IPS-15b (cell line): ENCODE data around the gene ATP11A.

Experiments used
- H3K27me3 ChIP-seq: one replicate; pipeline ENCODE4 v1.6.1; 2013; ENCODE audit warnings: low read length; ENCODE audit not compliant: control insufficient read depth, insufficient read depth
- H3K36me3 ChIP-seq: one replicate; pipeline ENCODE4 v1.6.1; 2013; ENCODE audit warnings: low read length; ENCODE audit not compliant: control insufficient read depth, insufficient read depth
- H3K4me1 ChIP-seq: one replicate; pipeline ENCODE4 v1.6.1; 2013; ENCODE audit warnings: mild to moderate bottlenecking, low read length; ENCODE audit not compliant: control insufficient read depth, insufficient read depth
- H3K4me3 ChIP-seq: one replicate; pipeline ENCODE4 v1.5.1; 2013; ENCODE audit warnings: low read depth, low read length
- H3K9ac ChIP-seq: one replicate; pipeline ENCODE4 v1.6.1; 2013; ENCODE audit warnings: low read depth, mild to moderate bottlenecking, low read length
- H3K9me3 ChIP-seq: one replicate; pipeline ENCODE4 v1.6.1; 2013; ENCODE audit warnings: mild to moderate bottlenecking, low read length; ENCODE audit not compliant: control insufficient read depth, insufficient read depth

The ATP11A gene

DNA sequence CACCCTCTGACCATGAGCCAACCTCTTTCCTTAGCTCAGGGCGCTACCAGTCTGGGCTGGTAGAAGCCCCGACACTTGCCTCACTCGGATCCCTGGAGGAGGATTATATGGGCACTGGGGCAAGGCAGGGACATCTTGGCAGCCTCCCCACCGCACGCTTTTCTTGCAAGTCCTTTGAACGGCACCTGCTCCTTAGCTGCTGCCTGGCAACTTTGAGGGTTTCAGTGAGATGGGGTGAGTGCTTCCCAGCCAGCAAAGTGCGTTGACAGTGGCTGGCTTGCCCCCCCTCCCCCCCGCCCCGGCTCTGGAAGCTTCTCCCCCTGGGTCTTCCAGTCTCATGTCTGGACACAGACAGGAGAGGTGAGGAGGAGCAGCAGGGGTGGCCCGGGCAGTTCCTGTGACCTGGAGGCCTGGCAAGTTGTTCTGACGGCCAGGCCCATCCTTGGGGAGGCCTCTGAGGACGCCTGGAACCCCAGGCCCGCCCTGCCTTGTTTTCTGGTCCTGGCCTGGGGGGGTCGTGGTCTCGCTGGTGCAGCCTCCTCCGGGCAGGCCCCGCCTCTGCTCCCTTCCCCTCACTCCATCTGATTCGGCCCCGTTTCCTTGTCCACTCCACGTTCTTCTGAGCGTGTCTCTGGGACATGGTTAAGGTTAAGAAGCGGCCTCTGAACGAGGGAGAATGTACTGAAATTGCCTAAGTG lies 75.2 kb downstream of the ATP11A start:
- H3K9me3 ChIP-seq = no peaks in the 10 kb centered on the region
- H3K4me1 ChIP-seq = peaks cover 2% of the 10 kb centered on the region
- H3K9ac ChIP-seq = no peak overlapping the region

DNA sequence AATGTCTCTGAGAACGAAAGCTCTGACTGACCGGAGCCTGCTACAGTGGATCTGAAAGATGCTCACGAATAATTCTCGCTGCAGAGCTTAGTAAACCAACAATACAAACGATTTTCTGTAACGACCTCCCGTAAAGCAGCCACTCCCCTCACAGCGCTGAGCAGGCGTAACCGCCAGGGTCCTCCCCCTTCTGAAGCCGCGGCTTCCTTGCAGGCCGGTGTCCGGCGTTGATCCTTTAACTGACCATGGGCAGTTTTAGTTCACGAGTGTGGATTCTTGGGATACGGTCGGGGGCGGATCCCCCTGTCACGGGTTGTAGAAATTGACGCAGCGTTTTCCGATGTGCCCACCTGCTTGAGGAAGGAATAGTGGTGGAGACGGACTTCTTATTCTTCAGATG lies 75.9 kb downstream of the ATP11A start:
- Histone ChIP-seq H3K27me3 (no peaks in the 10 kb centered on the region), H3K36me3 (no peaks in the 10 kb centered on the region), H3K4me1 (peaks cover 2% of the 10 kb centered on the region), H3K9me3 (no peaks in the 10 kb centered on the region), H3K4me3 (no peak overlapping the region), H3K9ac (no peak overlapping the region)

More for the DNA sequence above, 75.2 kb downstream of the ATP11A start:
- Histone ChIP-seq H3K36me3 (no peaks in the 10 kb centered on the region), H3K4me3 (no peak overlapping the region), H3K27me3 (no peaks in the 10 kb centered on the region)

DNA sequence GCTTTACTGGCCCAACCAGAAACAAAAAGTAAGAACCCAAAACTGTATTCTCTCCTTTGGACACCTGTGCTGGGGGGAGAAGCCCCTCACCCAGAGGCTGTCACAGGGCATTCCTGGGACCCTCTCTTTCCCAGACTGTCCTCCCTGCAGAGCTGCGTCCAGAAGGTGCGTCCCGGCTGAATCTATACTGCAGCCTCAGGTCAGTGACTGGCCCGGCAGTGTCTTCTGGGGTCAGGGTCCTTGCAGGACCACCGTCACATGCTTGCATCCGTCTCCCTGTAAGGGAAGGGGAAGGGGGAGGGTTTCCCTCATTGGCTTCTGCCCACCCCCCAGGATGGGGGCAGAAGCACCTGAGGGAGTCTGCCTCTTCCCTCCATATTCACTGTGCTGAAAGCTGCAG lies 76.5 kb downstream of the ATP11A start:
- Histone ChIP-seq H3K4me1 (peaks cover 2% of the 10 kb centered on the region), H3K27me3 (no peaks in the 10 kb centered on the region), H3K4me3 (no peak overlapping the region), H3K9me3 (no peaks in the 10 kb centered on the region), H3K9ac (no peak overlapping the region), H3K36me3 (no peaks in the 10 kb centered on the region)

DNA sequence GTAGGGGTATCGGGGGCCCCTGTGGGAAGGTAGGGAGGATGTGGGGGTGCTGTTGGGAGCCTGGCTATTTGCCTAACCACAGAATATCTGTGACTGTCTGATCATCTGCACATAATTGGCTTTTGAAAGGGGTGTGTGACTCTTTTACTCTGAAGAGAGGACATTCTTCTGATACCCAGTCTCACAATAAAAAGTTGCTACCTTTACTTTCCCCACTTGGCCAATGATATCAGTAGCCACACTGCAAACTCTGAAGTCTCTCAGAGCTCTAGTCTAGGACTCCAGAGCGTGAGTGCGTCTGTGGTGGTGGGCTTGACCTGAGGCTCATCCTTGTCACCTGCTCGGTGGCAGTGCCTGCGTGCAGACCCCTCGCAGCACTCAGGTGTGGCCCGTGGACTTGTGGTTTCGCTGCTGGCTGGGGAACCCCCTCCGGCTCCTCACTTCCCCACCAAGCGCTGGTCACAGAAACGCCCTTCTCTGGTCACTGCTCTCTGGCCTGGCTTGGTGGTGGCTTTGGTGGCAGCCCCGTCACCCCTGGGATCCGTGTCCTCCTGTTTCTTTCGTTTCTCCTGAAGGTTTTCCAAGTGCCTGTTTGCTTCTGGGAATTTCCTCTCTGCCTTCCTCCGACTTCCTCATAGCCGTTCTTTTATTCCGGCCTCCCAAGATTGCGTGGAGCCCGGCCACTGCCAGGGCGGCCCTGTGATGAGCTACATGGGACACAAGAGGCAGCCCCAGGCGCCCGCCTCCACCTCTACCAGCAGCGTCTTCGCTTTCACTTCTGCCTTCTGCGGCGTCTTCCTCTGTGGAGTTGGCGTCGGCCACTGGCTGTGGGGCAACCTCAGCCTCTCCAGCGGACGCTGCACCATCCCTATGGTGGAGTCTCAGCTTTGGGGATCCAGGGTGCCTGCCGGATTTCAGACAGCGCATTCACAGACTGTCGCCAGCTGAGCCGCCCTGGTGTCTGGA lies 78.0 kb downstream of the ATP11A start:
- no peaks in the 10 kb centered on the region for H3K9me3 ChIP-seq
- H3K9ac ChIP-seq = no peak overlapping the region
- H3K4me1 ChIP-seq = peaks cover 2% of the 10 kb centered on the region
- no peaks in the 10 kb centered on the region for H3K27me3 ChIP-seq
- no peaks in the 10 kb centered on the region for H3K36me3 ChIP-seq
- no peak overlapping the region for H3K4me3 ChIP-seq

DNA sequence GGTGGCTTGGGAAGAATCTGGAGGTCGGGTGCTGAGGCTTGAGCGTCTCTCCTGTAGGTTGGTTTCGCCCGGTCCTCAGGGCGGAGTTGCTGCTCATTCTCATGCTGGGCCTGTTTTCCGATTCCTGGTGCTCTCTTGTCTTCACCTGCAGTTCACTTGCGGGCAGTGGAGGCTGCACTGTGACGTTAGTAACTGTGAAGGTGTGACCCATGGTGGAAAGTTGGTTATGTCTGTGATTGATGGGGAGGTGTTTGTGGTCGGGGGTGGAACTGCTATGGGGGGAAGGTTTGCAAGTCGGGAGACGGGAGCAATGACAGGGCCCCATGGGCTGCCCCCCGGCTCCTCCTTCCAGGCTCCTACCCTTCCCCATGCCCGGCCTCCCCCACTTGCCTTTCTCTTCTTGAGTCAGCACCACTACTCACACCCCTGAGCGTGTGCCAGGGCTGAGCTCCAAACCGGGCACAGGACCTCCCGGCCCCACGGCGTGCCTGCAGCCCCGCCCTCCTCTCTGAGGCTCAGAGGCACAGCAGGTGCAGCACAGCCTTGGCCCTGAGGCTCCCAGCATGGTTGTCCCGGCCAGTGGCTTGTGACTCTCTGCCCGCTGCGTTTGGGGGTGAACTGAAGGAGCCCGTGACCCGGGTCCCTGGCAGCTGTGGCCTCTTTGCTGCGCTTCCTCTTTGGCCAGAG lies 79.1 kb downstream of the ATP11A start:
- Histone ChIP-seq H3K27me3 (no peaks in the 10 kb centered on the region), H3K36me3 (no peaks in the 10 kb centered on the region), H3K9me3 (no peaks in the 10 kb centered on the region), H3K4me1 (peaks cover 2% of the 10 kb centered on the region), H3K9ac (no peak overlapping the region), H3K4me3 (no peak overlapping the region)

DNA sequence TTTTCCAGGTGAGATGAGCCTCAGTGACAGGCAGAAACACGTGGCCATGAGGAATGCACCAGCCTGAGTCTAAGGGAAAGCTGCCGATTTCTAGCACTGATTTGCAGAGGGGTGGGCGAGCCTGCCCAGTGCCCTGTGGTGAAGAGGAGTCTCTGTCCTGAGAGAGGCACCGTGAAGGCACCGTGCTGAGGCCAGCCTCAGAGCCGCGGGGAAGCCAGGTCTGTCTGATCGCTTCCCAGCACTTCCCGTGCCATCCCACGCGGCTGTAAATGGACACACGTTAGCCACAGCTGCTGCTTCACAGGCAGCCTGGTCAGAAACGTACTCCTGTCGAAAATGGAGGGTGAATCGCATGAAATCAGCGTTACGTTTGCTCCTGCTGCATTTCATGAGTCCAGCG lies 79.8 kb downstream of the ATP11A start:
- Histone ChIP-seq H3K9ac (no peak overlapping the region), H3K4me3 (no peak overlapping the region), H3K9me3 (no peaks in the 10 kb centered on the region), H3K27me3 (no peaks in the 10 kb centered on the region), H3K36me3 (no peaks in the 10 kb centered on the region), H3K4me1 (peaks cover 2% of the 10 kb centered on the region)

DNA sequence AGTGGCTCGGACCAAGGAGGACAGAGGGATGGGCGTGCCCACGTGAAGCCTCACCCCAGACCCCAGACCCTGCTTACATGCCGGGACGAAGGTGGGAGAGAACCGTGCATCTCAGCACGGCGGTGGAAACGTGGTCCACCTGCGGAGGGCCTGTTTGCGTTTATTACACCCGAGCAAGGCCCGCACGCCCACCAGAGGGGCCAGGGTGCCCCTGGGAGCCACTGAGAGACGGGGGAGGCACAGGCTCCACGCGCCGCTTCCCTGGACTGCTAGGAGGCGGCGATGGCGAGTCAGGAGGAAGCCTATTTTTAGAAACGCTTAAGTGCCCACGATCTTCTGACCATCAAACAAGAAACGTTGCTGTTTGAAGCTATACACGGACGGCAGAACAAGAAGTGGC lies 80.7 kb downstream of the ATP11A start:
- peaks cover 2% of the 10 kb centered on the region for H3K4me1 ChIP-seq
- H3K9me3 ChIP-seq = no peaks in the 10 kb centered on the region
- no peak overlapping the region for H3K4me3 ChIP-seq
- no peaks in the 10 kb centered on the region for H3K27me3 ChIP-seq
- H3K36me3 ChIP-seq = no peaks in the 10 kb centered on the region
- no peak overlapping the region for H3K9ac ChIP-seq

DNA sequence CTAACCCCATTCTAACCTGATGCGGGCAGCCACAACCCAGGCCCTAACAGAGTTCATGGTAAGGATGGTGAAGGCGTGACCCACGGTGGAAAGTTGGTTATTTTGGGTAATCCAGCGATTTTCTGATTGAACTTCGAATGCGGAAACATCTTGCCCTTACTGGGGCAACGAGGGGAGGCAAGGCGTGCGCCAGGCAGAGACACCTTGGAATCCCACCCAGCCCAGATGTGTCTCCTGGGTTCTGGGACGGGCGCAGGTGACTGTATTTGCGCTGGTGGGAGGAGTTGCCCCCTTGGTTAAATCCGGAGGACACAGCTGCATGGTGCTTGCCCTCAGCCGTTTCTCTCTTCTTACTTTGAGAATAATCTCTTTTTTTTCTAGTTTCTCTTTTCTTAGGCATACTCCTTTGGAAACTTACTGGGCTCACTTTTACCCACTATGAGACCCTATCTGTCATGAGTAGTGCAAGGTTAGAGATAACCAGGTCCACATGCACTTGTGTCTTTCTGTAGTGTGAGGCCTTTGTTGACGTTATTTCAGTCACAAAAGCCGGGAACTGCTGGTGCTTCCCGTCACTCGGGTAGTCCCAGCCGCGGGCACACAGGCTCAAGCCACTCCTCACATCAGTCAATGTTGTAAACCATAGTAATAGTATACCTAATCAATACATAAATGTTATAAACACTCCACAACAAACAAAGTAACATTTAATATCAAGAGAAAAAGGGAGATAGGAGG lies 81.5 kb downstream of the ATP11A start:
- Histone ChIP-seq H3K9me3 (no peaks in the 10 kb centered on the region), H3K4me1 (no peaks in the 10 kb centered on the region), H3K4me3 (no peak overlapping the region)

DNA sequence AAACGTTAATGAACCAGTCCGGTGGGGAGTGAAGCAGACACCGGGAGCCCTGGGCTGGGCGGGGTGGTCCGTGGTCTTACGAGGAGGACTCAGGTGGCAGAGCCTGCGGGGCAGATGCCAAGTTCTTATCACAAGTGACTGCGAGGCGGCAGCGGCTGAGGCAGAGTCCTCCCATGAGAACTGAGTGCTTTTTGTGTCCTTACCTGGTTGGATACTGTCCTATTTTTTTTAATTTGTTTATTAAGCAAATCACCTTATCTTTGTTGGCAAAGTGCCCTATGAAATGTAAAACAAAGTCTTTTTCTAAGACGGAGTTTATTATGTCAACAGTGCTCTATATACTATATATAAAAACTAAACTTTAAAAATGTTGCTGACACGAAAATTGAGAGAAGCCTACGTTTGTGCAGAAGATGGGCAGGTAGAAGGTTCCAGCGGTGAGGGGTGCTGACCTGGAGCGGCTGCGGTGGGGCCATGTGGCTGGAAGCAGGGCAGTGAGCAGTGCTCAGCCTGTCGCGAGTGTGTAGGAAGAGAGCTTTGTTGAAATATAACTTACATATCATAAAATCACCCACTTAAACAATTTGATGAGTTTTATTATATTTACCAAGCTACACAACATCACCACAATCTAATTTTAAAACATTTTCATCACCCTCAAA lies 82.2 kb downstream of the ATP11A start:
- Histone ChIP-seq H3K27me3 (no peaks in the 10 kb centered on the region), H3K9me3 (no peaks in the 10 kb centered on the region), H3K4me3 (no peak overlapping the region), H3K36me3 (no peaks in the 10 kb centered on the region), H3K9ac (no peak overlapping the region), H3K4me1 (no peaks in the 10 kb centered on the region)

More for the DNA sequence above, 81.5 kb downstream of the ATP11A start:
- H3K36me3 ChIP-seq = no peaks in the 10 kb centered on the region
- no peaks in the 10 kb centered on the region for H3K27me3 ChIP-seq
- no peak overlapping the region for H3K9ac ChIP-seq

DNA sequence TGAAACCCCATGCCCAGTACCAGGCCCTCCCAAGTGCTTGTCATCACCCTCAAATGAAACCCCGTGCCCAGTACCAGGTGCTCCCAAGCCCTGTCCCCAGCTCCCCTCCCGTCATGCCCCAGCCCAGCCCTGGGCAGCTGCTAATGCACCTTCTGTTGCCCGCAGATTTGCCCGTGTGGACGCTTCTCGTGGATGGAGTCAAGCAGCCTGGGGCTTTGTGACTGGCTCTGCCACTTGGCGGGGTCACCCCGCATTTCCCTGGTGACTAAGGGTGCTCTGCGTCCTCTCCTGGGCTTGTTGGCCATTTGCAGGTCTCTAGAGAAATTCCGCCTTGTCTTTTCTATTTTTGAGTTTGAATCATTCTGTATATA lies 82.7 kb downstream of the ATP11A start:
- H3K27me3 ChIP-seq = no peaks in the 10 kb centered on the region
- H3K9ac ChIP-seq = no peak overlapping the region
- H3K36me3 ChIP-seq = no peaks in the 10 kb centered on the region
- no peak overlapping the region for H3K4me3 ChIP-seq
- H3K4me1 ChIP-seq = no peaks in the 10 kb centered on the region
- no peaks in the 10 kb centered on the region for H3K9me3 ChIP-seq

DNA sequence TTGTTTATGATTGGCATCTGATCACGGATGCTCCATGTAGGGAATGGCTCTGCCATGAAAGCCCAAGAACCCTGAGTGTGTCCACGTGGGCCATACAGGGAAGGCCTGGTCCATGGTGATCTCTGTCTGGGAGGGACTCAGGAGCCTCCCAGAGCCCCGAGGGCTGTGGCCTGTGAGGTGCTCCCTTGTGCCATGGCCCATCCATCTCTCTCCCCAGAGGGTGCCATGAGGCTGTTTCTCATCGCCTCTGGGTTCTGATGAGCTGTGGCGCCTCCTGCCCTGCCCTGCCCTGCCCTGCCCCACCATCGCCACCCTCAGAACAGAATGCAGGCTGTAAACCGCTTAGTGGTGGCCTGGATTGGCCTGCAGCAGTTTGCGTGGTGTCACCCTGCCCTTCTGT lies 83.1 kb downstream of the ATP11A start:
- Histone ChIP-seq H3K27me3 (no peaks in the 10 kb centered on the region), H3K9ac (no peak overlapping the region), H3K4me1 (no peaks in the 10 kb centered on the region), H3K9me3 (no peaks in the 10 kb centered on the region), H3K36me3 (no peaks in the 10 kb centered on the region), H3K4me3 (no peak overlapping the region)
